Measurements from ENCODE around the gene DNAJC19. TPM values are rescaled to one million over a fixed set of nuclear protein-coding genes. Genes with fewer than 3 reads are reported as not detected.
"Not testable (repeated sequence)": the region's sequence is repeated elsewhere in the genome, so short reads cannot be mapped to it uniquely, and the experiment has no call there.

DNAJC19 gene
- total RNA-seq: 10 to 100 TPM; 80.1 to 80.7 TPM

DNA sequence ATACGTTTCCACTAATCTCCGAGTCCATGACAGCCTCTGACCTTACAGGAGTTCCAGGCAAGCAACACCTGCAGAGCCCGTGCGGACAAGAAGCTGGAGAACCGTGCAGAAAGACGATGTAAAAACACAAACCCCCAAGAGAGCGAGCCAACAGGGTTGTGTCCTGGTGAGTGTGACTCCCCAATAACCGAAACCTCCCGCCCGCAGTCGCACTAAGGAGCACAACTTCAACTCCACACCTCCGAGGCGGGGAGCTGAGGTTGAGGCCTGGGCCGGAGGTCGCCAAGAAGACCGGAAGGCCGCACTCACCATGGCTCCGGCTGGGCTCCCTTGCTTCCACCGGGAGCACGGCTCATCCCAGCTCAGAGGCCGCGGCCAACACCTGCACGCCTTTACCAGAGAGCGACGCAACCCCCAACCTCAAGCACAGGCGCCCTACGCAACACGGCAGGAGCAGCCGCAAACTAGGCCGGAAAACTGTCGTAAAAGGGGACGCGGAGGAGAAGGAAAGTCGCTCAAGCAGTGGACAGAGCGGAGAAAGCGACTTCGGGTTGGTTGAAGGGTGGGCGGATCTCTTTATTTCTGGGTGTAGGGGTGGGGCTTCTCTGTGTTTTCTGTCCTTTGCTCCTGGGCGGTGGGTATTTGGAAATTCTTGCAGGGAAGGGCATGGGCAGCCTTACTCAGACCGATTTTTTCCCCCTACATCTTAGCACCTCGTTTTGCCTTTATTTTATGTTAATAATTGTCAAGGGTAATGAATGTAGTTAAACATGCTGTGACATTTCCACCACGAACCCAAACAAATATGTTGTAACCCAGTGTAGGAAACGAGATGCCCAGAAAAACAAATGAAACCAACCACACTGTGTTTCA is at the start of gene DNAJC19:
DNAJC19 (minus strand) TSS at position 446 of the 873 bp plus-strand sequence; CDS start at position 312, 134 bp downstream.
- Mint-ChIP-seq H3K27ac (peak within 1 kb of the TSS; percentile 93), H3K36me3 (peaks cover 13% of the 10 kb centered on the region), H3K9me3 (no peaks in the 10 kb centered on the region), H3K27me3 (no peaks in the 10 kb centered on the region), H3K4me1 (peaks cover 20% of the 10 kb centered on the region), H3K4me3 (peak within 1 kb of the TSS; percentile 98)
- DNase-seq: peak; percentile 88

DNA sequence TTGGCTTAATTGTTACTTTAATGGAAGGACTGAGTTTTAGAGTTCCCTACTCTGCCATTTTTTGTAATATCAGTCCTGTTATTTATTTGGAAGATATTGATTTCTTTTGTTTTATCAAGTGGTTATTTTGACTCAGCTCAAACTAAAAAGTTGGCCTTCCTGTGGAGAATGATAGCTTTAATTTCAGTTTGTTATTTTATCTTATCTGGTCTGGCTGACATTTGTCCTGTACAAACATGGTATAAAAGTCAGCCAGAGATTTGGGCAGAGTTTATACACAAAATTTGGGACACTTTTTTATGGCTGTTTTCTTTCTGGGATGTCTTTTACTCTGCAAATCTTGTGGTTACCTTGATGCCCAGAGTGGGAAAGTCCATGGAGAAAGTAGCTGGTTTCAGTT is 41.4 kb upstream of the DNAJC19 start:
- H3K27me3 Mint-ChIP-seq: no peaks in the 10 kb centered on the region
- H3K9me3 Mint-ChIP-seq: peaks cover 3% of the 10 kb centered on the region
- no peak overlapping the region for H3K4me3 Mint-ChIP-seq
- DNase-seq: no peak
- H3K36me3 Mint-ChIP-seq: peaks cover 3% of the 10 kb centered on the region
- H3K27ac Mint-ChIP-seq: no peak overlapping the region
- no peaks in the 10 kb centered on the region for H3K4me1 Mint-ChIP-seq

DNA sequence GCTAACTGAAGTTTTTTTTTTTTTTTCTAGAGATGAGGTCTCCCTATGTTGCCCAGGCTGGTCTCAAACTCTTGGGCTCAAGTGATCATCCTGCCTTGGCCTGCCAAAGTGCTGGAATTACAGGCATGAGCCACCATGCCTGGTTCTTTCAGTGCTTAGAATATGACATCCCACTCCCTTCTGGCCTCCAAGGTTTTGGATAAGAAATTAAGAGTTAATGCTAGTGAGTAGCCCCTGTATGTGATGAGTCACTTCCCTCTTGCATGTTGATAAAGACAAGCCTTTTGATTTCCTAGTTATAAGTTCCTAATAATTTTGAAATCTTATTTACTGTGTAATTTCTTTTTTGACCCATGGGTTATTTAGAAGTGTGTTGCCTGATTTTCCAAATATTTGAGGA is 35.7 kb upstream of the DNAJC19 start:
- Mint-ChIP-seq H3K4me3 (no peak overlapping the region), H3K27me3 (no peaks in the 10 kb centered on the region), H3K27ac (no peak overlapping the region), H3K36me3 (peaks cover 3% of the 10 kb centered on the region), H3K9me3 (peaks cover 5% of the 10 kb centered on the region), H3K4me1 (no peaks in the 10 kb centered on the region)
- no peak for DNase-seq

DNA sequence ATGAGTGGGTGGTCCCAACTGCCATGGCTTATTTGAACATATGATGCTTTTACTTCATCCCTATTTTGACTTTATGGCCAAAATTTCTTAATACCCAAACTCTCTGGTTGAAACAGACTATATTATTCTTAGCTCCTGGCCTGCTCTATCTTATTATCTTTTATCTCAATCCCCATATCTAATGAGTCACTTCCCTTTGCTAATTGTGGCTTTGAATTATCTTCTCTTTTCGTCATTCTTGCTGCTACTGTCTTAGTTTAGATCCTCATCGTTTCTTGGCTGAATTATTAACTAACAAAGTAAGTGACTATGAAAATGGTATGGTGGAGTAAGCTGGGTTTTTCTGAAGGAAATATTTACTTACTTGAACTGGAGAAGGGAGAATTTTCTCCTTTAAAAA is 28.2 kb upstream of the DNAJC19 start:
- H3K27me3 Mint-ChIP-seq: no peaks in the 10 kb centered on the region
- H3K36me3 Mint-ChIP-seq: no peaks in the 10 kb centered on the region
- H3K9me3 Mint-ChIP-seq: no peaks in the 10 kb centered on the region
- no peak for DNase-seq
- no peak overlapping the region for H3K4me3 Mint-ChIP-seq
- H3K4me1 Mint-ChIP-seq: peaks cover 2% of the 10 kb centered on the region
- H3K27ac Mint-ChIP-seq: no peak overlapping the region

DNA sequence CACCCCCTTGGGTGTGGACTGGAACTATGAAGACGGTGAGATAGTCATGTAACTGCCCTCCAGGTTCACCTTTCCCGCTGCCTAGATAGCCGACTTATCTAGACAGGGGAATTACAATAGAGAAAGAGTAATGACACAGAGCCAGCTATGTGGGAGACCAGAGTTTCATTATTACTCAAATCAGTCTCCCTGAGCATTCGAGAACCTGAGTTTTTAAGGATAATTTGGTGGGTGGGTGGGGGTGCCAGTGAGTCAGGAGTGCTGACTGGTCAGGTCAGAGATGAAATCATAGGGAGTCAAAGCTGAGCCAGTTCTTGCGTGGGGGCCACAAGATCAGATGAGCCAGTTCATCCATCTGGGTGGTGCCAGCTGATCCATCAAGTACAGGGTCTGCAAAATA is 19.7 kb upstream of the DNAJC19 start:
- H3K36me3 Mint-ChIP-seq: no peaks in the 10 kb centered on the region
- H3K27me3 Mint-ChIP-seq: no peaks in the 10 kb centered on the region
- H3K9me3 Mint-ChIP-seq: no peaks in the 10 kb centered on the region
- peak; percentile 18 for DNase-seq
- no peak overlapping the region for H3K4me3 Mint-ChIP-seq
- no peak overlapping the region for H3K27ac Mint-ChIP-seq
- H3K4me1 Mint-ChIP-seq: peaks cover 10% of the 10 kb centered on the region

DNA sequence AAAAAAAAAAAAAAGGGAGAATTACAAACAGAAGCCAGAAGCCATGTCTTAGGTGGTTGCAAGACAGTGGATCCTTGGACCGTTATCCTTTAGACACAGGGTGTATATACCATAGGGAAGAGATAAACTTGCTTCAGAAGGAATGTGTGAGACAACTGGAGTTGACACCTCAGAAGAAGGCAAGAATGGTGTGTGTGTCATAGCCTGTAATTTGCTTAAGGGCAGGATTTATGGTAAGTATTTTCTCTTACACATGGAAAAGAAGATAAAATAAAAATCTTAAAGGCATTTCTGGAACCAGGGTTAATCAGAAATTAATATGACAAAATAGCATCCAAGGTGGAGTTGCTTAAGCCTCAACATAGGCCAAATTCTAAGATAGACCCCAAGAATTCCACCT is 19.3 kb upstream of the DNAJC19 start:
- no peak for DNase-seq
- Mint-ChIP-seq H3K9me3 (no peaks in the 10 kb centered on the region), H3K4me3 (no peak overlapping the region), H3K27me3 (peaks cover 1% of the 10 kb centered on the region), H3K4me1 (peaks cover 10% of the 10 kb centered on the region), H3K27ac (no peak overlapping the region), H3K36me3 (no peaks in the 10 kb centered on the region)

DNA sequence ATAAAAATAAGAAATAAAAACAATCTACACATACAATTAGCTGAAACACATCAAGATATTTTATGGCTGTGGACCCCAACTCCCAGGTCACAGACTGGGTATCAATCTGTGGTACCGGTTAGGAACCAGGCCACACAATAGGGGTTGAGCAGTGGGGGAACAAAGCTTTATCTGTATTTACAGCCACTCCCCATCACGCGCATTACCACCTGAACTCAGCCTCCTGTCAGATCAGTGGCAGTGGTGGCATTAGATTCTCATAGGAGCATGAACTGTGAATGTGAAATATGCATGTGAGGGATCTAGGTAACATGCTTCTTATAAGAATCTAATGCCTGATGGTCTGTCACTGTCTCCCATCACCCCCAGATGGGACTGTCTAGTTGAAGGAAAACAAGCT is 17.7 kb upstream of the DNAJC19 start:
- Mint-ChIP-seq H3K4me3 (no peak overlapping the region), H3K27ac (no peak overlapping the region), H3K27me3 (peaks cover 4% of the 10 kb centered on the region), H3K9me3 (peaks cover 9% of the 10 kb centered on the region), H3K36me3 (peaks cover 5% of the 10 kb centered on the region), H3K4me1 (peaks cover 10% of the 10 kb centered on the region)
- DNase-seq: no peak

DNA sequence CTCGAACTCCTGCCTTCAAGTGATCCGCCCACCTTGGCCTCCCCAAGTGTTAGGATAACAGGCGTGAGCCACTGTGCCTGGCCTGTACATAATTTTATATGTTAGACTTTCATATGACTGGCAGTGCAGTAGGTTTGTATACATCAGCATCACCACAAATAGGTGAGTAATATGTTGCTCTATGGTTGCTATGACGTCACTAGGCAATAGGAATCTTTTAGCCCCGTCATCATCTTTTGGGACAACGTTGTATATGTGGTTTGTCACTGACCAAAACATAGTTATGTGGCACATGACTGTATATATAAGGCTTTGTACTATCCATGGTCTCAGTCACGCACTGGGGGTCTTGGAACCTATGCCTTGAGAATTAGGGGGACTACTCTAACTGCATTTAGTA is 17.0 kb upstream of the DNAJC19 start:
- H3K27me3 Mint-ChIP-seq: peaks cover 5% of the 10 kb centered on the region
- no peak overlapping the region for H3K27ac Mint-ChIP-seq

DNA sequence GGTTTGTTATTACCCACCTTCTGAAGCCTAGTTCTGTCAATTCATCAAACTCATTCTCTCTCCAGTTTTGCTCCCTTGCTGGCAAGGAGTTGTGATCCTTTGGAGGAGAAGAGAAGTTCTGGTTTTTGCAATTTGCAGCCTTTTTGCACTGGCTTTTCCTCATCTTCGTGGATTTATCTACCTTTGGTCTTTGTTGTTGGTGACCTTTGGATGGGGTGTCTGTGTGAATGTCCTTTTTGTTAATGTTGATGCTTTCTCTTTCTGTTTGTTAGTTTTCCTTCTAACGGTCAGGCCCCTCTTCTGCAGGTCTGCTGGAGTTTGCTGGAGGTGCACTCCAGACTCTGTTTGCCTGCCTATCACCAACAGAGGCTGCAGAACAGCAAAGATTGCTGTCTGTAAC is 13.9 kb upstream of the DNAJC19 start:
- peaks cover 29% of the 10 kb centered on the region for H3K9me3 Mint-ChIP-seq
- peaks cover 15% of the 10 kb centered on the region for H3K27me3 Mint-ChIP-seq
- H3K27ac Mint-ChIP-seq, H3K4me3 Mint-ChIP-seq, H3K4me1 Mint-ChIP-seq, DNase-seq: not testable (repeated sequence)
- H3K36me3 Mint-ChIP-seq: peaks cover 19% of the 10 kb centered on the region

More for the DNA sequence above, 17.0 kb upstream of the DNAJC19 start:
- Mint-ChIP-seq H3K36me3 (peaks cover 7% of the 10 kb centered on the region), H3K4me3 (no peak overlapping the region), H3K4me1 (peaks cover 10% of the 10 kb centered on the region), H3K9me3 (peaks cover 16% of the 10 kb centered on the region)
- DNase-seq: no peak

DNA sequence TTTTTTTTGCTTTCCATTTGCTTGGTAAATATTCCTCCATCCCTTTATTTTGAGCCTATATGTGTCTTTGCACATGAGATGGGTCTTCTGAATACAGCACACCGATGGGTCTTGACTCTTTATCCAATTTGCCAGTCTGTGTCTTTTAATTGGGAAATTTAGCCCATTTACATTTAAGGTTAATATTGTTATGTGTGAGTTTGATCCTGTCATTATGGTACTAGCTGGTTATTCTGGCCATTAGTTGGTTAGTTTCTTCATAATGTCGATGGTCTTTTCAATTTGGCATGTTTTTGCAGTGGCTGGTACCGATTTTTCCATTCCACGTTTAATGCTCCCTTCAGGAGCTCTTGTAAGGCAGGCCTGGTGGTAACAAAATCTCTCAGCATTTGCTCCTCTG is 12.8 kb upstream of the DNAJC19 start:
- not testable (repeated sequence) for H3K4me1 Mint-ChIP-seq, H3K27ac Mint-ChIP-seq, DNase-seq, H3K4me3 Mint-ChIP-seq
- peaks cover 29% of the 10 kb centered on the region for H3K9me3 Mint-ChIP-seq
- peaks cover 19% of the 10 kb centered on the region for H3K36me3 Mint-ChIP-seq
- H3K27me3 Mint-ChIP-seq: peaks cover 15% of the 10 kb centered on the region

DNA sequence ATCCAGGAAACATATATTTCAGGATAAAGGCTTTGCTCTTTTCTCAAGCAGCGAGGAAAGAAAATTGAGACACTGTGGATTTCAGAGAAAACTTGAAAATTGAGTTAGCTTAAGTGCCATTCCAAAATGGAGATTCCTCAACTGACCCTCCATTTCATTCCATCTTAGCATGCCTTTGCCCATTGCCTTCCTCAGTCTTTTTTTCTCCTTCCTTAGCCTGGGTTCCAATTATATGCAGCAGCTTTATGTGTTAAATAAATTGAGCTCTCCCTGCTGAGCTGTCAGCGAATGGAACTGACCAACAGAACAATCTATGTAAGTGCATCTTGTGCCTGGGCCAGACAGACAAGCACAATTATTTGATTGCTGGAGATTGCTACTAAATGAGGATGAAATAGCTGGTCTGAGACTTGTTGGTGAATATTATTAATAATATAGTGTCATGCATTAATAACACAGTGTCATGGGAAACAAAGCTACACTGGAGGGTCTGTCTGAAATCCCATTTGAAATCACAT is 6.9 kb upstream of the DNAJC19 start:
- peaks cover 9% of the 10 kb centered on the region for H3K27me3 Mint-ChIP-seq
- H3K27ac Mint-ChIP-seq: no peak overlapping the region
- peaks cover 11% of the 10 kb centered on the region for H3K36me3 Mint-ChIP-seq
- H3K4me1 Mint-ChIP-seq: no peaks in the 10 kb centered on the region
- DNase-seq: no peak
- no peak overlapping the region for H3K4me3 Mint-ChIP-seq
- peaks cover 12% of the 10 kb centered on the region for H3K9me3 Mint-ChIP-seq

DNA sequence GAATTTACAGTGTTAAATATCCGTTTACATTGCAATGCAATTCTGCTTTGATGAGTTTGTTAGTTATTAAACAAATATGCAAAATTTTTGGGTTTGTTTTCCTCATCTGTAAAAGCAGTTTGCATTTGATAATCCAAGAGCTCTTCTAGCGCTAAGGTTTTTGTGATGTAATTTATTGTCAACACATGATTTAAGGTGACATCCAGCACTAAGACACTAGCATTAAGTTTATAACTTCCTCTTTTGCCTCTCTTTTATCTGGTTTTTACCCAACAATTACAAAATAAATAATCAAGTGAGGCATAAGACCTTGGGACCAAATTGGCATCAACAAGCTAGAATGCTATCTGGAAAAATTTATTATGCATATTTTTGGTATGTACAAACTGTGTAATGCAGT is 969 bp upstream of the DNAJC19 start:
- Mint-ChIP-seq H3K36me3 (peaks cover 13% of the 10 kb centered on the region), H3K27ac (no peak overlapping the region), H3K4me1 (peaks cover 19% of the 10 kb centered on the region), H3K9me3 (no peaks in the 10 kb centered on the region), H3K27me3 (no peaks in the 10 kb centered on the region), H3K4me3 (peak overlapping the region; percentile 98)
- no peak for DNase-seq

DNA sequence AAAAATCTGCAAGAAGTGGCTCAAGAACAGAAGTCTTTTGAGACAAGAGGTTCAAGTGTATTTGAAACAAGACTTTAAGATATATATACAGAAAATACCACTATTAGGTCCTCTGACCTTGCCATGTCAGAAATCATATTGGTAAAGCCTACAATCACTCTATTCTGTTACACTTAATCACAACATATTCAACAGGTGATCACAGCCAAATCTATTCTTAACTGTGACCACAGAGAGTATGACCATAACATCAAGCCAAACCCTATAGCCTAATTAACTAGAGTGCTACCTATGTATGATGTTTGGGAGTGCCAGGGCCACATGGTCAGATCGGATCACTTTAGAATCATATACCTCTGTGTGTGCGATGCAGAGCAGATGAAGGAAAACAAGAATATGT is 2.2 kb downstream of the DNAJC19 start:
- Mint-ChIP-seq H3K9me3 (no peaks in the 10 kb centered on the region), H3K27me3 (no peaks in the 10 kb centered on the region), H3K4me3 (peak overlapping the region; percentile 6), H3K36me3 (peaks cover 13% of the 10 kb centered on the region), H3K27ac (no peak overlapping the region), H3K4me1 (peaks cover 21% of the 10 kb centered on the region)
- DNase-seq: no peak

DNA sequence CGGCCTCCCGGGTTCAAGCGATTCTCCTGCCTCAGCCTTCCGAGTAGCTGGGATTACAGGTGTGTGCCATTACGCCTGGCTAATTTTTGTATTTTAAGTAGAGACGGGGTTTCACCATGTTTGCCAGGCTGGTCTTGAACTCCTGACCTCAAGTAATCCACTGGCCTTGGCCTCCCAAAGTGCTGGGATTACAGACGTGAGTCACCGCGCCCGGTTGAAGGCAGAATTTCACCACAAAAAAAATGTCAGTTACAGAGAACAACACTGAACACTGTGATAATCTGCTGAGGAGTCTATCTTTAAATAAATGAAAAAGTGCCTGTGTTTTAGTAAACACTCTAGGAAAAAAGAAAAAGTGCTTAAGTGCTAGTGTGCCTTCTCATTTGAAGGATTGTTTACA is 3.2 kb downstream of the DNAJC19 start:
- H3K4me1 Mint-ChIP-seq: peaks cover 21% of the 10 kb centered on the region
- H3K4me3 Mint-ChIP-seq, H3K9me3 Mint-ChIP-seq, H3K27me3 Mint-ChIP-seq, DNase-seq: not testable (repeated sequence)
- peaks cover 13% of the 10 kb centered on the region for H3K36me3 Mint-ChIP-seq
- H3K27ac Mint-ChIP-seq: peak overlapping the region; percentile 25

DNA sequence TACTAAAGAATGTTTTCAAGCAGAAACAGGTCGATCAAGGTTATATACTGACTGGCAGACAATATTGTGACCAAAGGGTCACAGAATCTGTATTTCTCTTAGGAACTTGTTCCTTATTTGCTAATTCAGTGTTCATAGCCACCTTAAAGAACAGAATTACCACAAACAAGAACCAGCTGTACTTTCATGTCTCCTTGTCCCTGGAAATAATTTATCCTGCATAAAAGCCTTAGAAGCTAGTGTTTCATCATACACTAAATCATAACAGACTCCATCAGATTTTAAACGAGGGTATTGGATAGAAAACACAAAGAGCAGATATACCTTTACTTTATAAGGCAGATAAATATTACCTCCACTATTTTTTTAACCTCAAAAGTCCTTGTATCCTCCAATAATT is 6.4 kb downstream of the DNAJC19 start:
- Mint-ChIP-seq H3K27me3 (no peaks in the 10 kb centered on the region), H3K27ac (peak overlapping the region; percentile 63), H3K4me1 (peaks cover 24% of the 10 kb centered on the region), H3K9me3 (no peaks in the 10 kb centered on the region), H3K4me3 (no peak overlapping the region), H3K36me3 (peaks cover 12% of the 10 kb centered on the region)
- DNase-seq: no peak

DNA sequence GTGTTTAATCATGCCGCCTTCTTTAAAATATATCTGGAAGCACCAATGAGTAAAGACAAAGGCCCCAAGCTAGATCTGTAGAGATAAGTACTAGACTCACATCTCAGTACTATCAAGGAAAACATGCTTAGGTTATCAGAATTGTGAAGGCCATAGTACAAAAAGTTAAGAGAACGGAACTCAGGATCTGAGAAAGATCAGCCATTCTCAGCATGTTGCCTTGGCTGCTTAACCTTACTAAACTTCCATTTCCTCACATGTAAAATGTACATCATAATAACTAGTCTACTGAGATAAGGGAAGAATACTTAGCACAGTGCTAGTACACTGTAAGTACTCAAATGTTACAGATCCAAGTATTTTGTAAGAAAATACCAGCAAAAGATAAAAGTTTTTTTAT is 7.6 kb downstream of the DNAJC19 start:
- H3K9me3 Mint-ChIP-seq: no peaks in the 10 kb centered on the region
- H3K4me3 Mint-ChIP-seq: no peak overlapping the region
- no peaks in the 10 kb centered on the region for H3K27me3 Mint-ChIP-seq
- peaks cover 11% of the 10 kb centered on the region for H3K4me1 Mint-ChIP-seq
- H3K27ac Mint-ChIP-seq: no peak overlapping the region
- DNase-seq: no peak
- H3K36me3 Mint-ChIP-seq: peaks cover 6% of the 10 kb centered on the region

Measured in activated naive CD8-positive, alpha-beta T cell treated with anti-CD3 and anti-CD28 coated beads for 36 hours (primary cell).